Gastrocnemius medialis (tissue), 4 donors: Measurements from ENCODE around the gene RSF1.

ENCODE experiments used
- POLR2A ChIP-seq, 2 donors: fragments of 450-650 bp; IDR thresholded peaks; one replicate each; pipeline ENCODE4 v1.6.1; 2017; ENCODE audit warnings: antibody characterized with exemption in 2 of 2, mild to moderate bottlenecking in 2 of 2, moderate library complexity in 2 of 2
- TF ChIP-seq, protein P1 (sequence below), 5 experiments: fragments of 450-650 bp in 3 of 5; fragments of 200-600 bp in 2 of 5; sonication (generic) in 2 of 5; IDR thresholded peaks in 4 of 5; conservative IDR thresholded peaks in 1 of 5; 1 replicate in 4 of 5; 2 replicates in 1 of 5; pipeline ENCODE4 v1.5.1; 2016 to 2019; ENCODE audit warnings: antibody characterized with exemption in 5 of 5, mild to moderate bottlenecking in 3 of 5, moderate library complexity in 3 of 5

DNA sequence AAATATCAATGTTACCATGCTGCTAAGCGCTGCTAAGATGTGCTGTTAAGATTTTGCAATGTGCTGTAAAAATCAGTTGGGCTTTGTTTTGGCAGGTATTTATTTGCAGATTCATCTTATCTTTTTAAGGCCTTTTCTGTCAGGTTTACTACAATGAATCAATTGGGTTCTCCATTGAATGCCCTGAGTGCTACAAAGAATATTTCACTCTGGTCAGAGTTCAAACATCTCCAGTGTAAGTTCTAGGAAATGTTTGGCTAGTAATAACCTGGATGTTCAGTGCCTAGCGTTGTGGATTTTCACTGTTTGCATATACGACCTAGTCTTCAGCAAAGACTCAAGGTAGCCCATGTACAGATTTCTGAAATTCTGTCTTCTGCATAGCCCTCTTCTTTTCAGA, 36.0 kb downstream of the RSF1 start:
- no peak for TF ChIP-seq POLR2A (IDR thresholded peaks at IDR 0.05)
- TF ChIP-seq, protein P1, sequence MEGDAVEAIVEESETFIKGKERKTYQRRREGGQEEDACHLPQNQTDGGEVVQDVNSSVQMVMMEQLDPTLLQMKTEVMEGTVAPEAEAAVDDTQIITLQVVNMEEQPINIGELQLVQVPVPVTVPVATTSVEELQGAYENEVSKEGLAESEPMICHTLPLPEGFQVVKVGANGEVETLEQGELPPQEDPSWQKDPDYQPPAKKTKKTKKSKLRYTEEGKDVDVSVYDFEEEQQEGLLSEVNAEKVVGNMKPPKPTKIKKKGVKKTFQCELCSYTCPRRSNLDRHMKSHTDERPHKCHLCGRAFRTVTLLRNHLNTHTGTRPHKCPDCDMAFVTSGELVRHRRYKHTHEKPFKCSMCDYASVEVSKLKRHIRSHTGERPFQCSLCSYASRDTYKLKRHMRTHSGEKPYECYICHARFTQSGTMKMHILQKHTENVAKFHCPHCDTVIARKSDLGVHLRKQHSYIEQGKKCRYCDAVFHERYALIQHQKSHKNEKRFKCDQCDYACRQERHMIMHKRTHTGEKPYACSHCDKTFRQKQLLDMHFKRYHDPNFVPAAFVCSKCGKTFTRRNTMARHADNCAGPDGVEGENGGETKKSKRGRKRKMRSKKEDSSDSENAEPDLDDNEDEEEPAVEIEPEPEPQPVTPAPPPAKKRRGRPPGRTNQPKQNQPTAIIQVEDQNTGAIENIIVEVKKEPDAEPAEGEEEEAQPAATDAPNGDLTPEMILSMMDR (IDR thresholded peaks at IDR 0.05 in 4 of 5, conservative IDR thresholded peaks at IDR 0.05 in 1 of 5): no peak
